Body of pancreas (tissue), 4 donors: ENCODE data around the gene TEX35. TPM values are rescaled to one million over a fixed set of nuclear protein-coding genes. Genes with fewer than 3 reads are reported as not detected.

Source experiments
- ATAC-seq: fragments of 150-250 bp; one replicate; pipeline ENCODE4 v1.9.1; 2016
- DNase-seq, 4 donors: peaks; one replicate each; pipeline ENCODE4 v3.0.0-alpha.2; 2019
- H3K27ac ChIP-seq, 4 donors: fragments of 200-600 bp; sonication (generic); 1 replicate in 3 of 4; 2 replicates in 1 of 4; pipeline versions ENCODE4 v1.5.1 to v1.6.1; 2016 to 2019; ENCODE audit warnings: mild to moderate bottlenecking in 1 of 4, mixed read lengths in 1 of 4, moderate library complexity in 1 of 4
- H3K27me3 ChIP-seq, 2 donors: fragments of 200-600 bp; sonication (generic); one replicate each; pipeline ENCODE4 v1.6.0; 2016; ENCODE audit warnings: mild to moderate bottlenecking in 1 of 2
- H3K36me3 ChIP-seq, 2 donors: fragments of 200-600 bp; sonication (generic); replicated peaks in 1 of 2; 2 replicates each; pipeline ENCODE4 v1.5.1; 2016; ENCODE audit warnings: low read depth in 2 of 2; ENCODE audit not compliant: insufficient read depth in 1 of 2
- H3K4me1 ChIP-seq: fragments of 200-600 bp; sonication (generic); one replicate; pipeline ENCODE4 v1.6.0; 2016
- H3K4me3 ChIP-seq, 2 donors: fragments of 200-600 bp; sonication (generic); 1 replicate in 1 of 2; 2 replicates in 1 of 2; pipeline ENCODE4 v1.5.1; 2016 to 2019
- H3K9me3 ChIP-seq, 3 donors: fragments of 200-600 bp; sonication (generic); 1 replicate in 2 of 3; 2 replicates in 1 of 3; pipeline ENCODE4 v1.5.1; 2016
- POLR2A ChIP-seq, 3 donors: fragments of 450-650 bp; IDR thresholded peaks; one replicate each; pipeline ENCODE4 v1.6.1; 2016; ENCODE audit warnings: antibody characterized with exemption in 3 of 3, mild to moderate bottlenecking in 2 of 3
- WGBS, 2 donors: methylation state at CpG; one replicate each; pipeline ENCODE4 v1.1.5; 2017; 5-methylcytosine and 5-hydroxymethylcytosine counted together
- intact Hi-C: fragments of 100-400 bp; cut with DNase I; formaldehyde crosslinking; loops from one replicate; pipeline ENCODE4 v1.15.1; 2023
- total RNA-seq, 2 donors: library from RNA; depleted of rRNA; stranded (reverse); fragments of >200 nt; gene quantifications; one replicate each; pipeline ENCODE4 v1.1.0, GENCODE V29; 2016
- TF ChIP-seq, protein P1 (sequence below), 7 experiments: fragments of 450-650 bp in 4 of 7; fragments of 200-600 bp in 3 of 7; sonication (generic) in 3 of 7; IDR thresholded peaks; one replicate each; pipeline ENCODE4 v1.5.1; 2016 to 2019; ENCODE audit warnings: antibody characterized with exemption in 7 of 7

Gene TEX35
- total RNA-seq, 2 donors from 2014 or later: not detected

GRCh38 chr1:178470411-178470960 lies 42.4 kb upstream of the TEX35 start:
- no peaks in the 10 kb centered on the region for H3K9me3 ChIP-seq
- H3K27me3 ChIP-seq: no peaks in the 10 kb centered on the region
- intact Hi-C loops: no loop called here
- no peaks in the 10 kb centered on the region for H3K36me3 ChIP-seq
- TF ChIP-seq, protein P1, sequence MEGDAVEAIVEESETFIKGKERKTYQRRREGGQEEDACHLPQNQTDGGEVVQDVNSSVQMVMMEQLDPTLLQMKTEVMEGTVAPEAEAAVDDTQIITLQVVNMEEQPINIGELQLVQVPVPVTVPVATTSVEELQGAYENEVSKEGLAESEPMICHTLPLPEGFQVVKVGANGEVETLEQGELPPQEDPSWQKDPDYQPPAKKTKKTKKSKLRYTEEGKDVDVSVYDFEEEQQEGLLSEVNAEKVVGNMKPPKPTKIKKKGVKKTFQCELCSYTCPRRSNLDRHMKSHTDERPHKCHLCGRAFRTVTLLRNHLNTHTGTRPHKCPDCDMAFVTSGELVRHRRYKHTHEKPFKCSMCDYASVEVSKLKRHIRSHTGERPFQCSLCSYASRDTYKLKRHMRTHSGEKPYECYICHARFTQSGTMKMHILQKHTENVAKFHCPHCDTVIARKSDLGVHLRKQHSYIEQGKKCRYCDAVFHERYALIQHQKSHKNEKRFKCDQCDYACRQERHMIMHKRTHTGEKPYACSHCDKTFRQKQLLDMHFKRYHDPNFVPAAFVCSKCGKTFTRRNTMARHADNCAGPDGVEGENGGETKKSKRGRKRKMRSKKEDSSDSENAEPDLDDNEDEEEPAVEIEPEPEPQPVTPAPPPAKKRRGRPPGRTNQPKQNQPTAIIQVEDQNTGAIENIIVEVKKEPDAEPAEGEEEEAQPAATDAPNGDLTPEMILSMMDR (IDR thresholded peaks at IDR 0.05): no peak
- TF ChIP-seq POLR2A (IDR thresholded peaks at IDR 0.05): no peak
- peak overlapping the region in 2 of 4 donors; percentile 58 to 60 for H3K27ac ChIP-seq
- WGBS, 2 donors: 63 to 68% methylated on average over 5 of the region's 5 CpGs
- ATAC-seq (peak; percentile 58), DNase-seq (peak in 2 of 4 donors; percentile 36 to 39)
- no peak overlapping the region for H3K4me3 ChIP-seq
- peaks cover 6% of the 10 kb centered on the region for H3K4me1 ChIP-seq

DNA sequence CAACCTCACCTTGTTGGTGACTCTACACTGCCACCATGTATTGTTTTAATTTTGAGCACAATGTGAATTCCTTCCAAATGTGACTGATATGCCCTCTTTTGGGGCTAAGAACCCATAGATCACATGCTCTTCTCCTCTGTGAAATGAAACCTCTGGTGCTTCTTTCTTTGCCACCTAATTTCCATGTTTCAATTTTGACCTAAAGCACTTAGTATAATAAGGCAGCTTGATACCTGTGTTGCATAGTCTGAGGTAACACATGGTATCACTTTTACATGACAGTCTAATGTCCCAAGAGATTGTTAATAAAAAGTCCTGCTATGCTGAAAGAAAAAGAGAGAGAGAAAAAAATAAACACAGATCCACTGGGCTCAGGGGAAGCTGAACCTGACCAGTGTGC lies 40.4 kb upstream of the TEX35 start:
- TF ChIP-seq POLR2A (IDR thresholded peaks at IDR 0.05): no peak
- TF ChIP-seq, protein P1 (IDR thresholded peaks at IDR 0.05): no peak
- peaks cover 10% of the 10 kb centered on the region for H3K4me1 ChIP-seq
- intact Hi-C loops: no loop called here
- DNase-seq: no peak
- H3K36me3 ChIP-seq: no peaks in the 10 kb centered on the region
- H3K27ac ChIP-seq: no peak overlapping the region
- H3K27me3 ChIP-seq: no peaks in the 10 kb centered on the region
- H3K9me3 ChIP-seq: no peaks in the 10 kb centered on the region
- ATAC-seq: no peak
- H3K4me3 ChIP-seq: no peak overlapping the region

- no peak for TF ChIP-seq POLR2A (IDR thresholded peaks at IDR 0.05)
- TF ChIP-seq, protein P1 (IDR thresholded peaks at IDR 0.05): no peak
- H3K4me1 ChIP-seq: peaks cover 8% of the 10 kb centered on the region
- no peaks in the 10 kb centered on the region for H3K27me3 ChIP-seq
- peak overlapping the region in 1 of 4 donors; percentile 1 for H3K27ac ChIP-seq
- ATAC-seq (no peak), DNase-seq (no peak)
- H3K9me3 ChIP-seq: no peaks in the 10 kb centered on the region
- no peak overlapping the region for H3K4me3 ChIP-seq
- intact Hi-C loops: no loop called here
- H3K36me3 ChIP-seq: no peaks in the 10 kb centered on the region
- WGBS, 2 donors: 69 to 77% methylated on average over 4 of the region's 4 CpGs
These were observed 35.5 kb upstream of the TEX35 start for GRCh38 chr1:178477373-178477772.

- Histone ChIP-seq H3K27me3 (no peaks in the 10 kb centered on the region), H3K27ac (peak overlapping the region in 2 of 4 donors; percentile 1 to 59), H3K36me3 (no peaks in the 10 kb centered on the region), H3K4me3 (no peak overlapping the region), H3K9me3 (no peaks in the 10 kb centered on the region), H3K4me1 (peaks cover 8% of the 10 kb centered on the region)
- no peak for ATAC-seq
- no peak for DNase-seq
- 25 to 39% methylated on average over 1 of the region's 1 CpG for WGBS, 2 donors
- TF ChIP-seq POLR2A (IDR thresholded peaks at IDR 0.05): no peak
- TF ChIP-seq, protein P1 (IDR thresholded peaks at IDR 0.05): no peak
- intact Hi-C loops: no loop called here
These were observed 35.1 kb upstream of the TEX35 start for GRCh38 chr1:178477841-178478240.

DNA sequence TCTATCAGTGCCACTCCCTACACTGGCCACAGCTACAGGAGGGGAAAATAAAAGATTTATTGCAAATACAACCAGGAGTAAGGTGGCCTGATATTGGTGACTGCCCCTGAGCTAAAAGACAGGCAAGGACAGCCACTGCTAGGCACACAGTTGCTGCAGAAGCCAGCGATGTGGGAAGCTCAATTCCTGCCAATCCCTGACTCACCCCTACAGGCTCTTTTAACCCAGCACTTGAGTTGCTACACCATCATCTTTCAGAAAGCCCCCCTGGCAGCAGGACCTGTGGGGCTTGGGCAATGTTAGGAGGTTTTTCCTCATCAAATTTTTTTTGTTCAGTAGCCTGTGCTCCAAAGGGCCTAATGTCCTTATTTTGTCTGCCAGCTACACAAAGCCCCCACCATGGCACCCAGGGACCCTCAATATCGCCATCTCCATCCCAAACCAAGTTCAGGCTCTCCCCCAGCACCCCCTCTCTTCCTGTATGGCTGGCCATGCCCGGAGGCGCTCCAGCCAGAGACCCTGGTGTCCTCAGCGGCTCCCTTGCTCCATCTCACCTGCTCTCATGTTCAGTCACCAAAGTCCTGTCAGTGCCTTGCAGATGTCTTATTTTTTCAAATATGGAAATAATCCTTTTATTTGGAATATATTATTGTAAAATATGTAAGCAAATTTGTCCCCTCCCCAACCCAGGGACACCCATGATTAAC lies 29.5 kb upstream of the TEX35 start:
- Histone ChIP-seq H3K36me3 (no peaks in the 10 kb centered on the region), H3K9me3 (no peaks in the 10 kb centered on the region), H3K27me3 (no peaks in the 10 kb centered on the region), H3K4me3 (no peak overlapping the region), H3K4me1 (peaks cover 4% of the 10 kb centered on the region), H3K27ac (no peak overlapping the region)
- no peak for TF ChIP-seq POLR2A (IDR thresholded peaks at IDR 0.05)
- TF ChIP-seq, protein P1 (IDR thresholded peaks at IDR 0.05): no peak
- no peak for ATAC-seq
- no peak for DNase-seq
- WGBS, 2 donors: 85 to 89% methylated on average over 5 of the region's 5 CpGs
- intact Hi-C loops: no loop called here
